Activated gamma-delta T cell treated with anti-CD3 and anti-CD28 coated beads, Interleukin-2, amount 50 U/mL, for 16 hours (primary cell): ENCODE results near the gene COTL1.

ENCODE experiments used
- DNase-seq: peaks from one replicate; pipeline ENCODE4 v3.0.0-alpha.2; 2020; ENCODE audit warnings: low read depth

The COTL1 gene

GRCh38 chr16:84617791-84618580, at the start of gene COTL1:
COTL1 (minus strand) TSS chr16:84618078; CDS start chr16:84617914, 164 bp downstream.
- peak; percentile 90 for DNase-seq

- no peak for DNase-seq
These were observed 48.0 kb upstream of the COTL1 start for GRCh38 chr16:84665843-84666242.

DNA sequence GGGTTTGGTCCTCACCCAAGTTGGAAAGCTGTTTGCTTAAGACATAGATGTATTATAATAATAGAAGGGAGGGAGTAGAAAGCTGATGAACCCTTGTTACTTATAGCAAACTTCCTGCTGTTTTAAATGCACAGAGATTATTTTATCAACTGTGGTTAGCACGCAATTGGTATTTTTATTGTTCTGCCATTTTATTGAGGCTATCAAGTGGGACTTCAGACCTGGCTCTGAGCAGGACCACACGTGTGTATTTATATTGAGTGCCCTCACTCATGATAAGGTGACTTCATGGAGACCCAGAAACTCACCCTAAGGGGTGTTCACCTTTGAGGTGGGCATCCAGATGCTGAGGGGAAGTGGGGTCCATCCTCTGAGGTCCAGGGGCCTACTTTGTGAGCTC, 47.5 kb upstream of the COTL1 start:
- DNase-seq = no peak

DNA sequence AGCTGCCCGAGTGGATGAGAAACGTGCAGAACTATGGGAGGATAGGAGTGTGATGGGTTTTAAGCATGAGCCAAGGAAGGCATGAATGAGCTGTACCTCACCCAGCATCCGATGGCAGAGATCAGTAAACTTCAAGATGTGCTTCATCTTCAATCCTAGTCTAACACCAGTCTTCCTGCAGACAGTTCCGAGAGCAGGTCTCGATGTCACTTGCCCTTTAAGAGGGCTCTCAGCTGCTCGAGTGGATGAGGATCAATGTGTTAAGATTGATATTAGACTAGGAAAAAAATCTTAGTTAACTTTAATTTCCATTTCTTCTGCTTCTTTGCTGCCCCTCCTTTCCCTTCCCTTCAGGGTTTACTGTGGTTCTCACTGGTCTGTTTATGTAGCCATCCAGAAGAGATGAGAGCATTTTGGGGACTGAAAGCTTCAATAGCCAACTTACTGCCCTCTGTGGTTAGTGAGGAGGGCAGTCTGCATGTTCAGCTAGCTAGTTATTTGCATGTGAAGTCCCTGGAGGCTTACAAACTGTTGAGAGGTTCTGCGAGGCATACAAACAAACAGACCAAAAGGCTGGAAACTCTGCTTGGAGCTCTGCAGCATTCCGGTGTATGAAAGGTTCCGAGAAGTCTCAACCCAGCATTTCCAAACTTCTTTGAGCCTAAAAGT, 45.7 kb upstream of the COTL1 start:
- DNase-seq = no peak

DNA sequence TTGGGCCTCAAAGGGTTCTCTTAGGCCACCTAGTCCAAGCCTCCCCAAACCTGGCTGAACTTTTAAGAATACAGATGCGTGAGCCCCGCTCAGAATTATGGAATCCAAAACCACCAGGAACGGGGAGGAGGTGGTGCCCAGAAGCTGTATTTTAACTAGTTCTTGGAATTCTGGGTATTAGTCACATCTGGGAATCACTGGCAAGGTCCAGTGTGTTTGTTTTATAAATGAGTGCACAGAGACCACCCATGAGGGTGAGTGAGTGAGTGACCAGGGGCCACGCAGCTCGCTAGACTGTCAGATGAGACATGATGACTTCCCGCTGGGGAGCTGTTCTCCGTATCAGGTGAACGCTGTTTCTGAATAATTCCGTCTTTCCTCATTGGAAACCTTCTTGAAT, 44.6 kb upstream of the COTL1 start:
- no peak for DNase-seq

DNA sequence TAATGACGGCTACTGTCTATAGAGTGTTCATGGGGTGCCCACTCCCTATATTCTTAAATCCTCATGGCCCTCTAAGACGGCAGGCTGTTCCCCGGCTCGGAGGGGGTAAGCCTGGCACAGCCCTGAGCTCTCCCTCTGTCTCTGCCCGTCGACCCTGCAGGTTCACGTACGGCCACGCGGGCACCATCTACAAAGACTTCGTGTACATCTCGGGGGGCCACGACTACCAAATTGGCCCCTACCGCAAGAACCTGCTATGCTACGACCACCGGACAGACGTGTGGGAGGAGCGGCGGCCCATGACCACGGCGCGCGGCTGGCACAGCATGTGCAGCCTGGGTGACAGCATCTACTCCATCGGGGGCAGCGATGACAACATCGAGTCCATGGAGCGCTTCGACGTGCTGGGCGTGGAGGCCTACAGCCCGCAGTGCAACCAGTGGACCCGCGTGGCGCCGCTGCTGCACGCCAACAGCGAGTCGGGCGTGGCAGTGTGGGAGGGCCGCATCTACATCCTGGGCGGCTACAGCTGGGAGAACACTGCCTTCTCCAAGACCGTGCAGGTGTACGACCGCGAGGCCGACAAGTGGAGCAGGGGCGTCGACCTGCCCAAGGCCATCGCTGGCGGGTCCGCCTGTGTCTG, 43.7 kb upstream of the COTL1 start:
- no peak for DNase-seq

DNA sequence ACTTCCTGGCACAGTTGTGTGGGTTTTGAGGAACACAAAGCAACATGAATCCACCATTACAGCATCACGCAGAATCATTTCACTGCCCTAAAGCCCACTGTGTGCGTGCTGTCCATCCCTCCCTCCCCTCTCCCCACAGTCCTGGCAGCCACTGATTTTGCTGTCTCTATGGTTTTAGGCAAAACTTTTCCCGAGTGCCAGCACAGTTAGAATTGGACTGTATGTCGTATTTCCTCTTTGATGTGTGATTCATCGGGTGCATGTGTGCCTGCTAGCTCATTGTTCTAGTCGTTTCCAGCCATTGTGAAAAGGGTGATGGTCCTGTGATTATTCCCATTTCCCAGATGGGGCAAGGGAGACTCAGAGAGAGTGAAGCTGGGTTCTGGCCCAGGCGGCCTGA, 43.1 kb upstream of the COTL1 start:
- no peak for DNase-seq

- DNase-seq = no peak
These were observed 41.9 kb upstream of the COTL1 start for GRCh38 chr16:84659656-84660300.

DNA sequence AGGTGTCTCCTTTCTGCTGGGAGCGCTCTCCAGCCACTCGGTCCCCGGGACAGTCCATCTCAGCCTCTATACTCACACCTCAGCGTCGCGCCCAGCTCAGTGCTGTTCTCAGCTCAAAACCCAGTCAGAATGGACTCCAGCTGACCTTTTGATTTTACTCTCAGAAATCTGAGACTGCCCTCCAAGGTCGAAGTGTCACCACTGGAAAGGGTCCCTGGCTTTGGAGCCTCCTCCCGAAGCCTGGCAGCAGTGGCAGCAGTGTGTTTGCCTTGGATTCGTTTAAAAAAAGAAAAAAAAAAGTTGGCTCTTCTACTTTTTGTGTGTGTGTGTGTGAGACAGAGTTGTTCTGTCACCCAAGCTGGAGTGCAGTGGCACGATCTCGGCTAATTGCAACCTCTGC, 40.8 kb upstream of the COTL1 start:
- DNase-seq = no peak

GRCh38 chr16:84657229-84657837, 39.5 kb upstream of the COTL1 start:
- no peak for DNase-seq

DNA sequence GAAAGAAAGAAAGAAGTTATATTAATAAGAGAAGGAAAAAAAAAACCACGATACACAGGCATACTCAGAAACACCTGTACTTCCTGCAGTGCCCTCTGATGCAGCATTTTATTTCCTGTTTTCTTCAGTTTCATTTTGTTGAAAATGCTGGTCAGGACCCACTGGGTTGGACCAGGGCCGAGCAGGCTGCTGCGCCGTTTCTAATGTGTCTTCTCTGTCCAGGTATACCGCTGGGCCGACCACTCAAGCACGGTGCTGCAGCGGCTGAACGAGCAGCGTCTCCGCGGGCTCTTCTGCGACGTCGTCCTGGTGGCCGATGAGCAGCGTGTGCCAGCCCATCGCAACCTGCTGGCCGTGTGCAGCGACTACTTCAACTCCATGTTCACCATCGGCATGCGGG, 38.8 kb upstream of the COTL1 start:
- DNase-seq = no peak

GRCh38 chr16:84654998-84655397, 37.1 kb upstream of the COTL1 start:
- no peak for DNase-seq

GRCh38 chr16:84654238-84654637, 36.4 kb upstream of the COTL1 start:
- no peak for DNase-seq

DNA sequence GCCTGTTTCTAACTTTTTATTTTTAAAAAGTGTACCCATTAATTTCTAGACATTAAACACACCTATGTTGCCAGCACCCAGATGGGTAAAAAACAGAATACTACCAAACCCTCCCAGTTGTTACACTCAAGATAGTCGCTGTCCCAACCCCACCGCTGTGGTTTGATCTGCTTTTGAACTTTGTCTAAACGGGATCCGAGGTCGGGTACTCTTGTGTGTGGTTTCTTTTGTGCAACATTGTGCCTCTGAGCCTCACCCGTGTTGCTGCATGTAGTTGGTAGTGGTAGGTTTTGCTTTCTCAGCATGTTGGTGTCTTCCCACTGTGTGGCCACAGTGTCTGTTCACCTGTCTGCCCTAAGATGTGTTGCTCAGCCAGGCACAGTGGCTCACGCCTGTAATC, 34.7 kb upstream of the COTL1 start:
- no peak for DNase-seq

GRCh38 chr16:84650062-84650991, 32.4 kb upstream of the COTL1 start:
- no peak for DNase-seq

DNA sequence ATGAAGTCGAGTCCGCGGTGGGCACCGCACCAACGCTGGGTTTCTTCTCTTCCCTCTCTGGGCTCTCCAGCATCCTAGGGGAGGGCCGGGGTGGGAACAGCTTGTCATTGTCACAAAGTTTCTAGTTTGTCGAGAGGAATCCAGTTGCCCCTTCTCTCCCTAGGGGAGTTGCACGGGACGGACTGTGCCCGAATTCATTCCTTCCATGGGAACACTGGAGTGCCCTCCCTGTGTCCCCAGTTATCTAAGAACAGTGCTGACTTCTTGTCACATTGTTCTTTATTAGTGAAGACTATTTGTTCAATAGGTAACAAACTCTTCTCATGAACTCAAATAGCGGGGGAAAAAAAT, 31.6 kb upstream of the COTL1 start:
- DNase-seq = no peak

DNA sequence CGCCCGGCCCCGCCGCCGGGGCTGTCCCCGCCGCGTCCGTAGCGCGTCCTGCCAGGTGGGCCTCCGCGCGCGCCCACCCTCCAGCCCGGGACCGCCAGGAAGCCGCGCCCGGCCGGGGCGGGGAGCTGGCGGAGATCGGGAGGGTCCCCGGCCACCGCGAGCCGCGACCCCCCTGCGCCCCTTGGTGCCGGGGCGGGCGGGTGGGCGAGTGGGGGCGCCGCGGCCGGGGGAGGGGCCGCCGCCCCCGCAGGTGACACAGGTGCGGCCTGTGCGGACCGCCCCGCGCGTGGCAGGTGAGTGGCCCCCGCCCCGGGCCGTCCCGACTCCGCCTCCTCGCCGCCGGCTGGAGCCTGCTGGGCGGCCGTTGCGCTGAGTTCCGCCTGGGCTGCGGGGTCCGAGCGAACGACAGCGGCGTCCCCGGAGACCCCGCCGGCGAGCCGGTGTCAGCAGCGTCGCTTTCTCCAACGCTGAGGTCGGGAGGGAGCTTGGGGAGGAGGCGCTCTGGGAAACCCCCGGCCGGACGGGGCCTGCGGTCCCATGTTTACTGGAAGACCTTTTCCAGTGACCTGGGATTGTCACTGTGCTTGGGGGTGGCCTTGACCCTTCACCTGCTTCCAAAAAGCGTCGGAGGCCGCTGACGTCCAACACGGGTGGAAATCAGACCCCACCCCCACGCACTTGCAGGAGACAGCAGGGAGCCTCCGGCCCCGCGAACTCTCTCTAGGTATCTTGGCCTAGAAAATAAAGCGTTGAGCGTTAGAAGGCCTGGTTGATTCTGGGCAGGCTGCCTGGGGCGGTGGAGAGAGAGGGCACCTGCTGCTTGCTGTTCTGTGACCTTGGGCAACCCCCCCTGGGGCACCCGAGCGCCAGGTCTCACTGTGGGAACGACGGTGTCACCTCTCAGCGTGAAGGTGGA, 31.0 kb upstream of the COTL1 start:
- DNase-seq = peak; percentile 22

DNA sequence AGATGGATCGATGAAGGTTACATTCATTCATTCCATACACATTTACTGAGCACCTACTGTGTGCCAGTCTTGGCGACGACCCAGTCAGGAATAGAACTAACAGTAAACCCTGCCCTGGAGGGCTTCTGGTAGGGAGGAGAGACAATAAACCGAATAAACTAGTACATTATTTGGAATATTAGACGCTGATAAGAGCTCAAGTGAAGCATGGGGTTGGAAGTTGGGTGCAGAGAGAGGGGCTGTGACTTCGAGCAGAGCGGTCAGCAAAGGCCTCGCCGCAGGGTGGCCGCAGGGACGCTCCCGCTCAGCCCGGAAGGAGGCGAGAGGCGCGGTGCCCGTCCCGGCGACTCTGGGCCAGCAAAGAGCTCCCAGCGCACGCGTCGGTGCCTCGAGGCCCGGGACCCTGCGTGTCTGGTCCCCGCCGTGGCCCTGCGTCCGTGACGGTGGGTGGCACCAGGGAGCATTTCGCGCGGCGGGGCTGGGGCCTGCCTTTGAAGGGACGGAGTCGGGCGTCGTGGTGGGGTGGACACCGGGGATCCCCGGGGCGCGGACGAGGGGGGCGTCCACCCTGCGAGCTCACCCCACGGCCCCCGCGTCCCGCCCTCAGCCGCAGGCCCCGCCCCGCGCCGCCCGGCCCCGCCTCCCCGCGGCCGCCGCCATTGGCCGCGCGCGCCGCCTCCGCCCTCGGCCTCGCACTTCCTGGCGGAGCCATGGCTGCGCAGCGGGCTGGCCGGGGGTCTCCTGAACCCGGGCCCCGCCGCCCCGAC, 30.1 kb upstream of the COTL1 start, which contains the start of gene KLHL36:
KLHL36 (plus strand) TSS at position 684 of the 767 bp plus-strand sequence. CDS start 2,357 bp downstream, outside the sequence.
- peak; percentile 57 for DNase-seq

DNA sequence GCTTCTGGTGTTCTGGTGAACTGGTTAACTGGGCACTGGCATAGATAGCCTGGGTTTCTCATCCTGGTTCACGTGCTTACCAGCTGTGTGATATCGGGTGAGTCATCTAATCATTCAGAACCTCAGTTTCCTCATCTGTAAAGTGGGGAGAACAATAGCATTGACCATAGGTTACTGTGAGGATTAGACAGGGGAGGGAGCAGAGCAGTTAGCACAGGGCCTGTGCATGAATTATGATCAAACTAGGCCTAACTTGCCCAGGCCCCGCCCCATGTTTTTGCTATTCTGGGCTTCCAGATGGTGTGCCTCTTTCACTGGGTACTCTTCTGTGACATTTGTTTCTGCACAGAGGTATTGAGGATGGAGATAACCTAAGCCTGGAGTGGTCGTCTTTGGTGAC, 25.8 kb upstream of the COTL1 start:
- no peak for DNase-seq
